OCI-LY7 (cell line): ENCODE results near the gene SLC25A29. TPM values are rescaled to one million over a fixed set of nuclear protein-coding genes. Genes with fewer than 3 reads are reported as not detected.
"Not testable (repeated sequence)": the region's sequence is repeated elsewhere in the genome, so short reads cannot be mapped to it uniquely, and the experiment has no call there.

ENCODE experiments used
- BruUV-seq: library from RNA; stranded (reverse); fragments of 400-500 nt; replicated peaks from 2 replicates; lab custom pipeline; 2021; lab: Mats Ljungman, UMichigan
- CTCF ChIA-PET: fragments of 300-600 bp; sonication (Branson Sonifier 250); formaldehyde crosslinking; loops from one replicate; lab custom pipeline; 2022; ENCODE audit warnings: antibody characterized with exemption; ENCODE audit not compliant: unreplicated experiment; lab: Charles Lee
- POLR2A ChIA-PET: fragments of 300-600 bp; sonication (Branson Sonifier 250); formaldehyde crosslinking; loops from one replicate; lab custom pipeline; 2022; ENCODE audit warnings: antibody characterized with exemption; lab: Charles Lee
- DNase-seq: peaks from one replicate; pipeline ENCODE4 v3.0.0-alpha.2; 2015; ENCODE audit warnings: low spot score
- H2AFZ ChIP-seq: fragments of 200-600 bp; sonication (generic), shearing (Covaris generic); 2 replicates; pipeline ENCODE4 v1.6.1; 2014; ENCODE audit warnings: mild to moderate bottlenecking, antibody characterized with exemption, low read length, moderate library complexity
- H3K27ac ChIP-seq: fragments of 200-600 bp; sonication (generic); 2 replicates; pipeline ENCODE4 v1.5.1; 2014; ENCODE audit warnings: mixed run types, low read depth, mild to moderate bottlenecking, moderate library complexity, low read length, inconsistent platforms; ENCODE audit not compliant: poor library complexity, severe bottlenecking
- H3K36me3 ChIP-seq: fragments of 200-600 bp; sonication (generic); 2 replicates; pipeline ENCODE4 v1.6.1; 2014; ENCODE audit warnings: mild to moderate bottlenecking, antibody characterized with exemption, low read length, moderate library complexity, mixed read lengths; ENCODE audit not compliant: insufficient read depth
- H3K4me1 ChIP-seq: fragments of 200-600 bp; sonication (generic); 2 replicates; pipeline ENCODE4 v1.5.1; 2014; ENCODE audit warnings: mild to moderate bottlenecking, low read length; ENCODE audit not compliant: insufficient read depth, poor library complexity, severe bottlenecking
- H3K4me2 ChIP-seq: fragments of 200-600 bp; sonication (generic); 2 replicates; pipeline ENCODE4 v1.6.1; 2014; ENCODE audit warnings: mild to moderate bottlenecking, low read length
- H3K4me3 ChIP-seq: fragments of 200-600 bp; sonication (generic); 2 replicates; pipeline ENCODE4 v1.5.1; 2014; ENCODE audit warnings: mild to moderate bottlenecking, low read depth, low read length; ENCODE audit not compliant: poor library complexity, severe bottlenecking
- H3K79me2 ChIP-seq: fragments of 200-600 bp; sonication (generic); 2 replicates; pipeline ENCODE4 v1.6.1; 2016; ENCODE audit warnings: low read depth, mild to moderate bottlenecking, low read length, moderate library complexity, mixed read lengths; ENCODE audit not compliant: insufficient read depth
- H3K9me2 ChIP-seq: fragments of 200-600 bp; sonication (generic); 2 replicates; pipeline ENCODE4 v1.6.1; 2016; ENCODE audit warnings: mild to moderate bottlenecking, low read length, mixed read lengths; ENCODE audit not compliant: insufficient read depth
- H3K9me3 ChIP-seq: fragments of 200-600 bp; sonication (generic); 2 replicates; pipeline ENCODE4 v1.6.1; 2014; ENCODE audit warnings: mild to moderate bottlenecking, mixed run types, low read length, mixed read lengths
- H4K20me1 ChIP-seq: fragments of 200-600 bp; sonication (generic); 2 replicates; pipeline ENCODE4 v1.6.1; 2014; ENCODE audit warnings: mild to moderate bottlenecking, antibody characterized with exemption, low read length, moderate library complexity, mixed read lengths; ENCODE audit not compliant: insufficient read depth
- EZH2phosphoT487 ChIP-seq: fragments of 200-600 bp; sonication (generic); IDR thresholded peaks from 2 replicates; pipeline ENCODE4 v1.6.1; 2018; ENCODE audit warnings: low read depth, borderline replicate concordance, mild to moderate bottlenecking, mixed run types, antibody characterized with exemption, low read length, moderate library complexity, mixed read lengths
- intact Hi-C: fragments of 100-400 bp; cut with micrococcal nuclease; formaldehyde crosslinking; loops from one replicate; pipeline ENCODE4 v1.10.0; 2022; ENCODE audit not compliant: unreplicated experiment
- total RNA-seq, 2 experiments: library from RNA; depleted of rRNA in 1 of 2; stranded (reverse); fragments of >200 nt in 1 of 2; shearing (Covaris generic) in 1 of 2; gene quantifications; 2 replicates each; pipeline ENCODE4 v1.2.3, GENCODE V29; 2014 to 2022
- TF ChIP-seq, protein P1 (sequence below): fragments of 200-600 bp; sonication (generic); conservative IDR thresholded peaks from 2 replicates; pipeline ENCODE4 v1.5.1; 2014; ENCODE audit warnings: mild to moderate bottlenecking, antibody characterized with exemption, low read length, moderate library complexity, mixed read lengths

SLC25A29 gene
- total RNA-seq, 2 experiments from 2014 or later: 14.6 to 34.8 TPM

DNA sequence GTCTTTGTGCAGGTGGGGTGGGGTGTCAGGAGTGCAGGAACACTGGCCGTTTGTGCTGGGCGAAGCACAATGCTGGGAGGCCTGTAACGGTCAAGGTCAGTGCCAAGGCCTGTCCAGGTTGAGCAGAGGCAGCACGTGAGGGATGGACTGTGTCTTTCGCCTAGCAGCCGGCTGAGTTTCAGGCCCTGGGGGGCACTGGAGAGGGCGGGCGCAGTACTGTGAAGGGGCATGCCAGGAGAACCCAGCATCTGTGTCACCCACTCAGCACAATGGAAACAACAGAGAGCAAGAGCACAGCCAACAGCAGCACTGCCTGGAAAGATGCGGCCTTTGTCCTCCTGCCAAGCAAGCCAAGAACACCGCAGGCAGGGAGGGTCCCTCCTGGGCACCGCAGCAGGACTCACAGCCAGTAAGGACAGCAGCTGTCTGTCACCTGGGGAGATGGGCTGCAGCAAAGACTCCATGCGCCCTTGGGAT is 42.0 kb upstream of the SLC25A29 start:
- Histone ChIP-seq H3K4me2 (no peak overlapping the region), H3K9me2 (no peaks in the 10 kb centered on the region), H3K27ac (no peak overlapping the region), H3K4me3 (no peak overlapping the region), H2AFZ (no peak overlapping the region), H3K36me3 (peaks cover 30% of the 10 kb centered on the region), H4K20me1 (no peaks in the 10 kb centered on the region), H3K9me3 (no peaks in the 10 kb centered on the region), H3K4me1 (no peaks in the 10 kb centered on the region), H3K79me2 (no peaks in the 10 kb centered on the region)
- POLR2A ChIA-PET: interaction anchor here (1.0 kb wide), 1 partner anchor 51 kb away, joined by 3 read pairs; no protein-coding TSS in a partner anchor
- BruUV-seq: no TSS peak
- DNase-seq: no peak
- CTCF ChIA-PET: no interaction called here
- TF ChIP-seq, protein P1, sequence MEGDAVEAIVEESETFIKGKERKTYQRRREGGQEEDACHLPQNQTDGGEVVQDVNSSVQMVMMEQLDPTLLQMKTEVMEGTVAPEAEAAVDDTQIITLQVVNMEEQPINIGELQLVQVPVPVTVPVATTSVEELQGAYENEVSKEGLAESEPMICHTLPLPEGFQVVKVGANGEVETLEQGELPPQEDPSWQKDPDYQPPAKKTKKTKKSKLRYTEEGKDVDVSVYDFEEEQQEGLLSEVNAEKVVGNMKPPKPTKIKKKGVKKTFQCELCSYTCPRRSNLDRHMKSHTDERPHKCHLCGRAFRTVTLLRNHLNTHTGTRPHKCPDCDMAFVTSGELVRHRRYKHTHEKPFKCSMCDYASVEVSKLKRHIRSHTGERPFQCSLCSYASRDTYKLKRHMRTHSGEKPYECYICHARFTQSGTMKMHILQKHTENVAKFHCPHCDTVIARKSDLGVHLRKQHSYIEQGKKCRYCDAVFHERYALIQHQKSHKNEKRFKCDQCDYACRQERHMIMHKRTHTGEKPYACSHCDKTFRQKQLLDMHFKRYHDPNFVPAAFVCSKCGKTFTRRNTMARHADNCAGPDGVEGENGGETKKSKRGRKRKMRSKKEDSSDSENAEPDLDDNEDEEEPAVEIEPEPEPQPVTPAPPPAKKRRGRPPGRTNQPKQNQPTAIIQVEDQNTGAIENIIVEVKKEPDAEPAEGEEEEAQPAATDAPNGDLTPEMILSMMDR: no peak
- TF ChIP-seq EZH2phosphoT487: no peak
- intact Hi-C loops: no loop called here

DNA sequence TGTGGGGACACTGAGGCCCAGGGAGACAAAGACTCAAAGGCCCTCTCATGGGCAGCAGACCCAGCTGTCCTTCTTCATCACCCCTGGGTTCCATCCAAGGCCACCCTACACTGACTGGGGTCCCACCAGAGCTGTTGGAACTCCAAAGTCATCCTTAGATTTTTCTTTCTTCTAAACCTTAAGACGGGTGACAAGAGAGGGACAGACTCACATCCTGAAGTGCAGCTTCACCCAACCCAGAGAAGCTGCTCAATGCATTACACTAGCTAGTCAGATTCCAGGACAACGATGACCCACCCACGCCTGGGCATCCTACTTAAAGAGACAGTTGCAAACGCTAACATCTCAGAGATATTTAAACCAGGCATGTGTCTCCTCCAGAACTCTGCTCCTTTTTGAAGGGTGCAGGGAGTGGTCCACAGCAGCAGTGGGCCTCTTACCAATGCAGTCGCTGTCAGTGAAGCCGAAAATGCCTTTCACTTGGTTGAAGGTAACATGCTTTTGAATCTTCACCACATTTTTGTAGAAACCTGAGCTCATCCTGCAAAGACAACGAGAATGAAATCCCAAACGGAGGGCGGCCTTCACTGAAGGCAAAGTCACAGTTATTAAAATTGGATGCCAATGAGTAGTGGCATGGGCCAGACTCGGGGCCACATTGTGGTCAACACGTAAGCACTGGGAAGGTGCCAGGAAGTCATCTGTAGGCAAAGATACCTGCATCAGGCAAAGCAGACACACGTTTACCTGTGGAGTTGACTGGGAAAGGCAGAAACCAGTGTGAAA is 40.3 kb upstream of the SLC25A29 start:
- Histone ChIP-seq H3K27ac (no peak overlapping the region), H3K9me2 (no peaks in the 10 kb centered on the region), H3K79me2 (no peaks in the 10 kb centered on the region), H4K20me1 (no peaks in the 10 kb centered on the region), H3K9me3 (no peaks in the 10 kb centered on the region), H3K4me1 (peaks cover 4% of the 10 kb centered on the region), H3K4me2 (no peak overlapping the region), H2AFZ (no peak overlapping the region), H3K36me3 (peaks cover 17% of the 10 kb centered on the region), H3K4me3 (no peak overlapping the region)
- no TSS peak for BruUV-seq
- CTCF ChIA-PET: no interaction called here
- no peak for TF ChIP-seq EZH2phosphoT487
- no peak for DNase-seq
- intact Hi-C loops: no loop called here
- POLR2A ChIA-PET: no interaction called here

DNA sequence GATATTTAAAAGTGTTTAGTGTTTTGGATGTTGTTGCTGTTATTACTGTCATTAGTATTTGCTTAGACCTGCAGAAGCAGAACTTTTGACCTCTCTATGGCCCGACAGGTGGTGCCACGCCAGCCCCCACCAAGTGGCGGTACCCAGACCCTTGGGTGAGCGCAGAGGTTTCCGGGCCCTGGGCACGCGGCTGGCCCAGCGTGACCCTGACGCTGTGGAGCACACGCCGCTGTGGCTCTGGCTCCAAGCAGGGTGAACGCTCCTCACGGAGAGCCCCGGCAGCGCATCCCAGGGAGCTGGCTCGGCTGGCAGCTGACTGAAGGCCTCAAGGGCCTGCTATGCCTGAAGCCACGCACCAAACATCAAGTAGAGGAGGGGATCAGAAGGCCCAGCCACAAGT is 39.5 kb upstream of the SLC25A29 start:
- POLR2A ChIA-PET: no interaction called here
- H3K79me2 ChIP-seq: no peaks in the 10 kb centered on the region

DNA sequence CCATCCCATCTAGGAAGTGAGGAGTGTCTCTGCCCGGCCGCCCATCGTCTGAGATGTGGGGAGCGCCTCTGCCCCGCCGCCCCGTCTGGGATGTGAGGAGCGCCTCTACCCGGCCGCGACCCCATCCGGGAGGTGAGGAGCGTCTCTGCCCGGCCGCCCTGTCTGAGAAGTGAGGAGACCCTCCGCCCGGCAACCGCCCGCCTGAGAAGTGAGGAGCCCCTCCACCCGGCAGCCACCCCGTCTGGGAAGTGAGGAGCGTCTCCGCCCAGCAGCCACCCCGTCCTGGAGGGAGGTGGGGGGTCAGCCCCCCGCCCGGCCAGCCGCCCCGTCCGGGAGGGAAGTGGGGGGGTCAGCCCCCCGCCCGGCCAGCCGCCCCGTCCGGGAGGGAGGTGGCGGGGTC is 38.4 kb upstream of the SLC25A29 start:
- H3K79me2 ChIP-seq, H4K20me1 ChIP-seq, H3K9me3 ChIP-seq, POLR2A ChIA-PET, BruUV-seq, H3K27ac ChIP-seq, H3K9me2 ChIP-seq, CTCF ChIA-PET, H3K4me2 ChIP-seq, H3K4me3 ChIP-seq, intact Hi-C loops, H2AFZ ChIP-seq, DNase-seq, H3K4me1 ChIP-seq: not testable (repeated sequence)
- peaks cover 13% of the 10 kb centered on the region; the same call in 1 of the 2 replicates for H3K36me3 ChIP-seq

More for the DNA sequence above, 39.5 kb upstream of the SLC25A29 start:
- no peaks in the 10 kb centered on the region for H4K20me1 ChIP-seq
- peaks cover 9% of the 10 kb centered on the region for H3K4me1 ChIP-seq
- H2AFZ ChIP-seq: no peak overlapping the region
- intact Hi-C loops: no loop called here
- H3K36me3 ChIP-seq: peaks cover 10% of the 10 kb centered on the region
- TF ChIP-seq, protein P1: no peak
- no peak for TF ChIP-seq EZH2phosphoT487
- H3K9me3 ChIP-seq: no peaks in the 10 kb centered on the region
- no peak overlapping the region for H3K4me2 ChIP-seq
- CTCF ChIA-PET: no interaction called here
- no peak overlapping the region for H3K27ac ChIP-seq
- no peaks in the 10 kb centered on the region for H3K9me2 ChIP-seq
- DNase-seq: no peak
- H3K4me3 ChIP-seq: no peak overlapping the region
- BruUV-seq: no TSS peak

DNA sequence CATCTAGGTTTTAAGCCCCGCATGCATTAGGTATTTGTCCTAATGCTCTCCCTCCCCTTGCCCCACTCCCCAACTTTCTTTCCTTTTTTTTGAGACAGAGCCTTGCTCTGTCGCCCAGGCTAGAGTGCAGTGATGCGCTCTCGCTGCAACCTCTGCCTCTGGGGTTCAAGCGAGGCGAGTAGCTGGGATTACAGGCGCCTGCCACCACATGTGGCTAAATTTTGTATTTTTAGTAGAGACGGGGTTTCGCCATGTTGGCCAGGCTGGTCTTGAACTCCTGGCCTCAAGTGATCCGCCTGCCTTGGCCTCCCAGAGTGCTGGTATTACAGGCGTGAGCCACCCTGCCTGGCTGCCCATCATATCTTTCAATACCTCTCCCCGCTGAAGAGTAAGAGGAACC is 36.6 kb upstream of the SLC25A29 start:
- CTCF ChIA-PET, POLR2A ChIA-PET, BruUV-seq, intact Hi-C loops, H3K79me2 ChIP-seq, H3K9me2 ChIP-seq, H4K20me1 ChIP-seq, H3K4me2 ChIP-seq, H3K4me1 ChIP-seq, H3K4me3 ChIP-seq, H3K27ac ChIP-seq, DNase-seq, H2AFZ ChIP-seq, H3K9me3 ChIP-seq: not testable (repeated sequence)
- H3K36me3 ChIP-seq: peaks cover 14% of the 10 kb centered on the region; the same call in 1 of the 2 replicates
